Lung (tissue), 16 donors: ENCODE data around the gene PSMC4. TPM values are rescaled to one million over a fixed set of nuclear protein-coding genes. Genes with fewer than 3 reads are reported as not detected.
A peak's percentile ranks its signal among the peaks of the same experiment; 100 is the strongest.

Experiments used
- ATAC-seq: fragments of 200-7000 bp; cut with Tn5 transposase; one replicate; pipeline ENCODE4 v1.9.1; 2020; ENCODE audit warnings: moderate number of reproducible peaks; ENCODE audit not compliant: insufficient read depth, low FRiP score
- DNase-seq, 3 donors: peaks; one replicate each; pipeline ENCODE4 v3.0.0-alpha.2; 2013 to 2017
- H3K27ac ChIP-seq, 2 donors: one replicate each; pipeline ENCODE4 v1.5.1; 2013; ENCODE audit warnings: mild to moderate bottlenecking in 2 of 2, moderate library complexity in 2 of 2, control low read depth in 1 of 2, inconsistent platforms in 1 of 2, low read depth in 1 of 2, low read length in 1 of 2
- H3K27me3 ChIP-seq, 3 donors: one replicate each; pipeline ENCODE4 v1.5.1; 2013; ENCODE audit warnings: low read length in 2 of 3; ENCODE audit not compliant: control insufficient read depth in 3 of 3, insufficient read depth in 3 of 3
- H3K36me3 ChIP-seq, 4 donors: one replicate each; pipeline ENCODE4 v1.5.1; 2013; ENCODE audit warnings: low read length in 4 of 4, mild to moderate bottlenecking in 1 of 4, moderate library complexity in 1 of 4; ENCODE audit not compliant: control insufficient read depth in 4 of 4, insufficient read depth in 4 of 4
- H3K4me1 ChIP-seq, 5 donors: one replicate each; pipeline ENCODE4 v1.5.1; 2013; ENCODE audit warnings: low read length in 5 of 5, mild to moderate bottlenecking in 2 of 5, moderate library complexity in 1 of 5; ENCODE audit not compliant: control insufficient read depth in 5 of 5, insufficient read depth in 5 of 5
- H3K4me3 ChIP-seq: one replicate; pipeline ENCODE4 v1.5.1; 2013; ENCODE audit warnings: mild to moderate bottlenecking, control low read depth, moderate library complexity
- H3K9ac ChIP-seq, 2 donors: one replicate each; pipeline ENCODE4 v1.5.1; 2013; ENCODE audit warnings: low read length in 2 of 2, control low read depth in 1 of 2; ENCODE audit not compliant: insufficient read depth in 1 of 2
- H3K9me3 ChIP-seq, 4 donors: one replicate each; pipeline ENCODE4 v1.5.1; 2013; ENCODE audit warnings: low read length in 3 of 4, mild to moderate bottlenecking in 1 of 4, moderate library complexity in 1 of 4; ENCODE audit not compliant: control insufficient read depth in 4 of 4, insufficient read depth in 3 of 4
- WGBS, 2 donors: extraction: QIAGEN DNeasy Blood & Tissue Kit; methylation state at CpG; one replicate each; pipeline ENCODE4 v1.1.7; 2013; 5-methylcytosine and 5-hydroxymethylcytosine counted together
- long read RNA-seq, 5 donors: transcript quantifications; one replicate each; lab custom pipeline, GENCODE V29; 2026
- polyA plus RNA-seq, 2 donors: library from polyadenylated mRNA; stranded (reverse); fragments of 200-250 nt; gene quantifications; one replicate each; pipeline ENCODE4 v1.2.1, GENCODE V29; 2013
- total RNA-seq, 2 donors: library from RNA; depleted of rRNA in 1 of 2; stranded (reverse); fragments of >200 nt in 1 of 2; gene quantifications; one replicate each; pipeline ENCODE4 v1.2.1, GENCODE V29; 2014 to 2021
- TF ChIP-seq, protein P1 (sequence below): IDR thresholded peaks from 2 replicates; pipeline ENCODE4 v1.5.1; 2012; ENCODE audit warnings: mild to moderate bottlenecking; ENCODE audit errors: control extremely low read depth, extremely low read depth
- donor health status: control.
- donor health status: control.
- donor health status: Bipolar disorder and iron deficiency.
- donor health status: healthy.
- donor health status: DM: yes; HTN: yes; CAD: no.

Gene PSMC4
- 10 to 100 TPM; 45.2 to 90.5 TPM for total RNA-seq
- 10 to 100 TPM; 83.9 to 95.4 TPM for polyA plus RNA-seq
- long read RNA-seq, donor 1, transcript PSMC4-201 (11 exons, 1,591 nt): major isoform, 15 of 33 reads
- long read RNA-seq, donor 1, partial matches to known transcripts: 9 of 33 reads
- long read RNA-seq, donor 1, other reads (novel, unspliced or antisense): 7 of 33 reads
- long read RNA-seq, donor 2, partial matches to known transcripts: 0 of 5 reads
- long read RNA-seq, donor 2, other reads (novel, unspliced or antisense): 0 of 5 reads
- long read RNA-seq, donor 3, partial matches to known transcripts: 0 of 3 reads
- long read RNA-seq, donor 3, other reads (novel, unspliced or antisense): 0 of 3 reads
- long read RNA-seq, donor 4, transcript PSMC4-201 (11 exons, 1,591 nt): major isoform, 6 of 7 reads
- long read RNA-seq, donor 4, partial matches to known transcripts: 0 of 7 reads
- long read RNA-seq, donor 4, other reads (novel, unspliced or antisense): 0 of 7 reads
- long read RNA-seq, donor 5, transcript PSMC4-201 (11 exons, 1,591 nt): major isoform, 17 of 35 reads
- long read RNA-seq, donor 5, partial matches to known transcripts: 11 of 35 reads
- long read RNA-seq, donor 5, other reads (novel, unspliced or antisense): 5 of 35 reads

GRCh38 chr19:39970675-39971379, at the start of gene PSMC4:
TSS of gene PSMC4 (plus strand) at chr19:39971165. CDS start at chr19:39971203, 38 bp downstream.
- peak within 1 kb of the TSS; percentile 94 to 95 for H3K9ac ChIP-seq
- peak within 1 kb of the TSS; percentile 83 to 93 for H3K27ac ChIP-seq
- H3K27me3 ChIP-seq: no peaks in the 10 kb centered on the region
- 0 to 1% methylated on average over 47 of the region's 47 CpGs for WGBS, 2 donors
- DNase-seq (peak; percentile 99 to 100 (median 99)), ATAC-seq (peak; percentile 98)
- peaks cover 0 to 9% (median 4%) of the 10 kb centered on the region in 5 donors for H3K4me1 ChIP-seq
- no peaks in the 10 kb centered on the region for H3K9me3 ChIP-seq
- peak within 1 kb of the TSS; percentile 85 for H3K4me3 ChIP-seq
- TF ChIP-seq, protein P1, sequence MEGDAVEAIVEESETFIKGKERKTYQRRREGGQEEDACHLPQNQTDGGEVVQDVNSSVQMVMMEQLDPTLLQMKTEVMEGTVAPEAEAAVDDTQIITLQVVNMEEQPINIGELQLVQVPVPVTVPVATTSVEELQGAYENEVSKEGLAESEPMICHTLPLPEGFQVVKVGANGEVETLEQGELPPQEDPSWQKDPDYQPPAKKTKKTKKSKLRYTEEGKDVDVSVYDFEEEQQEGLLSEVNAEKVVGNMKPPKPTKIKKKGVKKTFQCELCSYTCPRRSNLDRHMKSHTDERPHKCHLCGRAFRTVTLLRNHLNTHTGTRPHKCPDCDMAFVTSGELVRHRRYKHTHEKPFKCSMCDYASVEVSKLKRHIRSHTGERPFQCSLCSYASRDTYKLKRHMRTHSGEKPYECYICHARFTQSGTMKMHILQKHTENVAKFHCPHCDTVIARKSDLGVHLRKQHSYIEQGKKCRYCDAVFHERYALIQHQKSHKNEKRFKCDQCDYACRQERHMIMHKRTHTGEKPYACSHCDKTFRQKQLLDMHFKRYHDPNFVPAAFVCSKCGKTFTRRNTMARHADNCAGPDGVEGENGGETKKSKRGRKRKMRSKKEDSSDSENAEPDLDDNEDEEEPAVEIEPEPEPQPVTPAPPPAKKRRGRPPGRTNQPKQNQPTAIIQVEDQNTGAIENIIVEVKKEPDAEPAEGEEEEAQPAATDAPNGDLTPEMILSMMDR: peak; percentile 84
- H3K36me3 ChIP-seq: peaks cover 11 to 28% (median 16%) of the 10 kb centered on the region in 4 donors

- Histone ChIP-seq H3K4me3 (no peak overlapping the region), H3K27me3 (no peaks in the 10 kb centered on the region), H3K4me1 (no peaks in the 10 kb centered on the region), H3K9me3 (peaks cover 0 to 4% (median 2%) of the 10 kb centered on the region in 4 donors), H3K27ac (no peak overlapping the region), H3K9ac (no peak overlapping the region), H3K36me3 (no peaks in the 10 kb centered on the region)
- 86% methylated on average over 4 of the region's 4 CpGs for WGBS, 2 donors
- ATAC-seq (no peak), DNase-seq (no peak)
- TF ChIP-seq, protein P1: no peak
Observed at GRCh38 chr19:39923862-39924261, 47.1 kb upstream of the PSMC4 start.

DNA sequence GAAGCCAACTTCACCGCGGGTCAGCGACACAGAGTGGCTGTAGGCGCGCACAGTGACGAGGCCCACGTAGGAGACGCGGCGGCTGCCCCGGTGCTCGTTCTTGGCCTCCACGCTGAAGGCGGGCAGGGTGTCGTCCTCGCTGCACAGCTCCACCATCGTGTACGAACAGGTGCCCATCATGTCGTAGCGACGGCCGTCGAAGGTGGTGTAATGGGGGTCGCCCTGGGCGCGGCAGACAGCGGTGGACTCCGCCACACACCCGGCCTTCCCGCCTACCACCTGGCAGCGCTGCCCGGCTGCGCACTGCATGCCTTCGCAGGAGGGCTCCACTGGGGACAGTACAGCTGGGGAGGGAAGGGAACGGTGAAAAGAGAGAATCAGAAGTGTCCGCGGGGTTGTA, 46.6 kb upstream of the PSMC4 start:
- DNase-seq: no peak
- WGBS, 2 donors: 96% methylated on average over 37 of the region's 37 CpGs
- TF ChIP-seq, protein P1: no peak

More for the DNA sequence above, 46.6 kb upstream of the PSMC4 start:
- H3K27ac ChIP-seq: no peak overlapping the region
- no peaks in the 10 kb centered on the region for H3K4me1 ChIP-seq
- H3K9me3 ChIP-seq: peaks cover 0 to 4% (median 1%) of the 10 kb centered on the region in 4 donors
- H3K36me3 ChIP-seq: no peaks in the 10 kb centered on the region
- no peak overlapping the region for H3K9ac ChIP-seq
- no peaks in the 10 kb centered on the region for H3K27me3 ChIP-seq
- H3K4me3 ChIP-seq: no peak overlapping the region
- no peak for ATAC-seq
